ENCODE data around the gene NUDT22.
A peak's percentile ranks its signal among the peaks of the same experiment; 100 is the strongest.

The NUDT22 gene

GRCh38 chr11:64206457-64207255 is 19.4 kb upstream of the NUDT22 start, which contains the start of gene FERMT3:
Gene FERMT3, plus strand, starts transcription at chr11:64206721. Its CDS starts 644 bp downstream, at chr11:64207365.
- no peak for DNase-seq (ENCODE audit: low read depth)

GRCh38 chr11:64207256-64208085 is 18.6 kb upstream of the NUDT22 start:
- peak; percentile 80 for DNase-seq (ENCODE audit: low read depth)

DNA sequence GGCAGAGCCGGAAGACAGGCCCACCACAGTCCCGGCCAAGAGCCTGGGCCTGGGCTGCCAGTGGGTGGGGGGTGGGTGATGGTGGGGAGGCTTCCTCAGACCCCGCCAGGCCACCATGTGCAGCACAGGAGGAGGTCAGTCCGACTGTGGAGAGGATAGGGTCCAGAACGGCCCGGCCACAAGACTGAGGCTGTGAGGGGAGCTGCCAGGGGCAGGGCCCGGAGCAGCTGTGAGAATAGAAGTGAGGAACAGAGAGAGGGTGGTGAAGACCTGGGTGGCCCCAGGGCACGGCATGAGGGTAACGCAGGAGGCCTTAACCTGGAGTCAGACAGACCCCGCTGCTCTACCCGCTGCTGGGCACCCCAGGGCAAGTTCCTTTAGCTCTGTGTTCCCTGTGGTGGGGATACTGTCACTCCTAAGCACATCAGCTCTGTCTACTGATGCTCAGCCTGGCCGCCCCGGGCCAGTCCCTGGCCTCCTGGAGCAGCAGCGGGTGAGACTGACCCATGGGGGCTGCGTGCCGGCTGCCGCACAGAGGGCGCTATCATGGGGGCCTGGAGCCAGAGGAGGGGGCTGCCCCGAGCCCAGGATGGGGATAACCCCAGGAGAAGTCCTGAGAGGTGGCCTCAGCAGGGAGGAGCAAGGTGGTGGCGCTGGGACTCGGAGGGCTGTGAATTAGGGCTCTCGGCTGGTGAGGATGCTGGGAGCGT is 17.8 kb upstream of the NUDT22 start:
- DNase-seq (ENCODE audit: low read depth) = no peak

GRCh38 chr11:64208796-64209562 is 17.1 kb upstream of the NUDT22 start:
- no peak for DNase-seq (ENCODE audit: low read depth)

- no peak for DNase-seq (ENCODE audit: low read depth)
Measured at GRCh38 chr11:64209563-64209843, 16.6 kb upstream of the NUDT22 start.

DNA sequence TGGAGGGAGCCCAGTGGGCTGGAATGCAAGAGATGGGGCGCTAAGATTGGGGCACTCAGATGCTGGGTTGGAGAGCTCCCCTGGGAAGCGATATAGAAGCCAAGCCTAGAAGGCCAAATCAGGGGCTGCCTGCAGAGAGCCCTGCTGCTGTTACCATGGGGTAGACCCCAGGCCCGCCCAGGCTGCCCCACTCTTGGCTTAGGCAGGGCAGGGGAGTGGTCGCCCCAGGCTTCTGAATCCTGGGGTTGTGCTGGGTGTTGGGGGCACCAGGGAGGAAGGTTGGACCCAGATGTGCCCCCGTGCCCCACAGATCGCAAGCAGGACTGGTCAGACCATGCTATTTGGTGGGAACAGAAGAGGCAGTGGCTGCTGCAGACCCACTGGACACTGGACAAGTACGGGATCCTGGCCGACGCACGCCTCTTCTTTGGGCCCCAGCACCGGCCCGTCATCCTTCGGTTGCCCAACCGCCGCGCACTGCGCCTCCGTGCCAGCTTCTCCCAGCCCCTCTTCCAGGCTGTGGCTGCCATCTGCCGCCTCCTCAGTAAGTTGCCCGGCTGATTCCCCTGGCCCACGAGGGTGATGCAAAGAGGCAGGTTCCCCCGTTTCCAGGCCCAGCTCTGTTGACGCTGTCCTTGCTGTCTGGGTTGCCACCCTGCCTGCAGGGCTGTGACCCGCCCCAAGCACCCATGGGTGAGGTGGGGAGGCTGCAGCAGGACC is 15.6 kb upstream of the NUDT22 start:
- DNase-seq (ENCODE audit: low read depth) = no peak

GRCh38 chr11:64211181-64211872 is 14.7 kb upstream of the NUDT22 start:
- no peak for DNase-seq (ENCODE audit: low read depth)

DNA sequence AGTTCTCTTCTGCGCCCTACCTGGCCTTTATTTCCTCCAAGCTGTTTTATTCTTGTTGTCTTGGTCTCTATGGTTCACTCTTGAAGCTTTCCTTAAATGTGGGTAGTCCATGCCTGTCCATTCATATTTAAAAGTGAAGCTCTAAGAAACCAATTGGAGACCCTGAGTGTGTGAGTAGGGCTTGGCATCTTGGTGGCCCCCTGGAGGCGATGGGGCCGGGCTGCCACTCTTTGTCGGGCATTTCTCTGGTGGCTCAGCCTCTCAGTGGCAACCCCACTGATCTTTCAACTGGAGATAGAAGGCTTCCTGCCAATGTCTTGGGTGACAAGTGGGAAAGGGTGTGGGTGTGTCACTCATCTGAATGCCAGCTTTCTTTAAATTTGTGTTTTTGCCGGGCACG is 9.2 kb upstream of the NUDT22 start:
- no peak for DNase-seq (ENCODE audit: low read depth)

GRCh38 chr11:64218628-64219353 is 7.3 kb upstream of the NUDT22 start:
- no peak for DNase-seq (ENCODE audit: low read depth)

DNA sequence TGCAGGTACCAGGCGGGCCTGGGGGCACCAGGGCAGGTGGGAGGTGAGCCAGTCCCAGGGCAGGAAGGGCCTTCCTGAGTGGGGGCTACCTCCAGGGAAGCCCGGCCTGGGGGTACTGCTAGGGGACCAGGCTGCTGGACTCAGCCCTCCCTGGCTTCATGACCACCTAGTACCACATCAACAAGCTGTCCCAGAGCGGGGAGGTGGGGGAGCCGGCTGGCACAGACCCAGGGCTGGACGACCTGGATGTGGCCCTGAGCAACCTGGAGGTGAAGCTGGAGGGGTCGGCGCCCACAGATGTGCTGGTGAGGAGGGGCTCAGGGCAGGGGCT is 6.8 kb upstream of the NUDT22 start:
- DNase-seq (ENCODE audit: low read depth) = no peak

- no peak for DNase-seq (ENCODE audit: low read depth)
Measured at GRCh38 chr11:64219755-64220154, 6.3 kb upstream of the NUDT22 start.

DNA sequence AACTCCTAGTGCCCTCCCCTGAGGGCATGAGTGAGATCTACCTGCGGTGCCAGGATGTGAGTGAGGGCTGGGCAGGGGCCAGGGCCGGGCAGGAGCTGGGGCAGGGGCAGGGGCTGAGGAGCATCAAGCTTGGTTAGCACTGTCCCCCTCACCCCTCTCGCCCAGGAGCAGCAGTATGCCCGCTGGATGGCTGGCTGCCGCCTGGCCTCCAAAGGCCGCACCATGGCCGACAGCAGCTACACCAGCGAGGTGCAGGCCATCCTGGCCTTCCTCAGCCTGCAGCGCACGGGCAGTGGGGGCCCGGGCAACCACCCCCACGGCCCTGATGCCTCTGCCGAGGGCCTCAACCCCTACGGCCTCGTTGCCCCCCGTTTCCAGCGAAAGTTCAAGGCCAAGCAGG is 5.8 kb upstream of the NUDT22 start:
- DNase-seq (ENCODE audit: low read depth) = no peak

- DNase-seq (ENCODE audit: low read depth) = no peak
Measured at GRCh38 chr11:64220798-64221197, 5.3 kb upstream of the NUDT22 start.

- no peak for DNase-seq (ENCODE audit: low read depth)
Measured at GRCh38 chr11:64222651-64223000, 3.4 kb upstream of the NUDT22 start.

- DNase-seq (ENCODE audit: low read depth) = no peak
Measured at GRCh38 chr11:64223001-64223651, 2.9 kb upstream of the NUDT22 start.

DNA sequence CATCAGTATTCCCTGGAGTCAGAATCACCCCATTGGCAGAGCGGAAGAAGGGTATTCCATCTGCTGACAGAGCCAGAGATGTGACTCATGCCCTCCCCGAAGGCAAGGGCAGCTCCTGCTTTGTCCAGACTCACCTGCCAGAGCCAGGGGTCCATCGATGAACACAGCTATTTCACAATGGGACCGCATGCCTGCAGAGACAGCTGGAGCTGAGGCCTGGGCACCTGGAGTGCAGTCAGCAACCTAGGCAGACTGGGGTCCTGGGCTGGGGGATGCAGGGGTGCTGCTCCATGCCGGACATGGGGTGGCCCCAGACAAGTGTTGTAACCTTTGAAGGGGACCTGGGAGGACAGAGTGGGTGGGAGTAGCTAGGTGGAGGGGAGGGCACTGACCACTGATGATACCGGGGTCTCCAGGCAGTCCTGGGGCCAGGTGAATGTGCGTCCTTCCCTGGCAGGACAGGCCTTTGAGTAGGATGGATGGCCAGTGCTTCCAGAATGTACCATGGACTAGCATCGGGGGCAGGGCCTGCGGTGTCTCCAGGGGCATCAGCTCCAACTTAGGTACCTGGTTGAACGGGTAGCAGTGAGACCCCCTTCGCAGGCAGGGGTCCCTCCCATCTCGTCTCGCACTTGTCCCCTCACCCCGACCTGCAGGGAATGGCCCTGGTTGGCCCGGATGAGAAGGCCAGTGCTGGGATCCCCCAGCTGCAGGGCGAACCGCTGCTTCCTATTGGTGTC is 1.8 kb upstream of the NUDT22 start:
- no peak for DNase-seq (ENCODE audit: low read depth)

- no peak for DNase-seq (ENCODE audit: low read depth)
Measured at GRCh38 chr11:64224891-64225607, 1.0 kb upstream of the NUDT22 start.

- DNase-seq (ENCODE audit: low read depth) = no peak
Measured at GRCh38 chr11:64226507-64227051, 505 bp downstream of the NUDT22 start.
